OCI-LY1 (cell line): ENCODE measurements around the gene SFSWAP.

Experiments
- H2AFZ ChIP-seq: fragments of 200-600 bp; sonication (generic), shearing (Covaris generic); 2 replicates; pipeline ENCODE4 v1.6.0; 2014; ENCODE audit warnings: antibody characterized with exemption, mild to moderate bottlenecking, low read length
- H3F3A ChIP-seq: fragments of 200-600 bp; sonication (generic), shearing (Covaris generic); 2 replicates; pipeline ENCODE4 v1.6.0; 2014; ENCODE audit warnings: mild to moderate bottlenecking, antibody characterized with exemption, low read length, moderate library complexity; ENCODE audit not compliant: insufficient read depth
- H3K27ac ChIP-seq: fragments of 200-600 bp; sonication (generic); 2 replicates; pipeline ENCODE4 v1.5.1; 2014; ENCODE audit warnings: low read length, mixed run types, mild to moderate bottlenecking, low read depth; ENCODE audit not compliant: poor library complexity, severe bottlenecking
- H3K27me3 ChIP-seq: fragments of 200-600 bp; sonication (generic); 2 replicates; pipeline ENCODE4 v1.6.0; 2014; ENCODE audit warnings: antibody characterized with exemption, mild to moderate bottlenecking, low read length, moderate library complexity; ENCODE audit not compliant: insufficient read depth
- H3K36me3 ChIP-seq: fragments of 200-600 bp; sonication (generic); 2 replicates; pipeline ENCODE4 v1.6.1; 2014; ENCODE audit warnings: mild to moderate bottlenecking, antibody characterized with exemption, low read length, moderate library complexity, mixed read lengths; ENCODE audit not compliant: insufficient read depth
- H3K4me1 ChIP-seq: fragments of 200-600 bp; sonication (generic); 2 replicates; pipeline ENCODE4 v1.5.1; 2014; ENCODE audit warnings: mild to moderate bottlenecking, low read length, moderate library complexity; ENCODE audit not compliant: insufficient read depth, severe bottlenecking
- H3K4me2 ChIP-seq: fragments of 200-600 bp; sonication (generic), shearing (Covaris generic); 2 replicates; pipeline ENCODE4 v1.6.1; 2014; ENCODE audit warnings: low read length
- H3K4me3 ChIP-seq: fragments of 200-600 bp; sonication (generic); 2 replicates; pipeline ENCODE4 v1.5.1; 2014; ENCODE audit warnings: low read length, low read depth, mild to moderate bottlenecking, mixed read lengths; ENCODE audit not compliant: poor library complexity, severe bottlenecking
- H3K79me2 ChIP-seq: fragments of 200-600 bp; shearing (Covaris generic); 2 replicates; pipeline ENCODE4 v1.6.1; 2016; ENCODE audit warnings: mixed run types, low read length, mixed read lengths; ENCODE audit not compliant: insufficient read depth
- H3K9ac ChIP-seq: fragments of 200-600 bp; sonication (generic), shearing (Covaris generic); 2 replicates; pipeline ENCODE4 v1.6.1; 2014; ENCODE audit warnings: mild to moderate bottlenecking, low read length, mixed read lengths
- H3K9me2 ChIP-seq: fragments of 200-600 bp; sonication (generic), shearing (Covaris generic); 2 replicates; pipeline ENCODE4 v1.6.1; 2014; ENCODE audit warnings: low read depth, mild to moderate bottlenecking, low read length, mixed read lengths
- H3K9me3 ChIP-seq: fragments of 200-600 bp; shearing (Covaris generic); 2 replicates; pipeline ENCODE4 v1.6.1; 2014; ENCODE audit warnings: low read length, mixed read lengths
- H4K20me1 ChIP-seq: fragments of 200-600 bp; sonication (generic), shearing (Covaris generic); 2 replicates; pipeline ENCODE4 v1.6.0; 2016; ENCODE audit warnings: mild to moderate bottlenecking, low read length; ENCODE audit not compliant: insufficient read depth
- EZH2 ChIP-seq: fragments of 200-600 bp; sonication (generic), shearing (Covaris generic); IDR thresholded peaks from 2 replicates; pipeline ENCODE4 v1.8.0; 2017; ENCODE audit warnings: borderline replicate concordance, mixed run types, mild to moderate bottlenecking, antibody characterized with exemption, low read length, moderate library complexity, mixed read lengths
- TF ChIP-seq, protein P1 (sequence below): fragments of 200-600 bp; sonication (generic), shearing (Covaris generic); IDR thresholded peaks from 2 replicates; pipeline ENCODE4 v1.5.1; 2017; ENCODE audit warnings: mild to moderate bottlenecking, antibody characterized with exemption, low read length, moderate library complexity, mixed read lengths

SFSWAP gene

DNA sequence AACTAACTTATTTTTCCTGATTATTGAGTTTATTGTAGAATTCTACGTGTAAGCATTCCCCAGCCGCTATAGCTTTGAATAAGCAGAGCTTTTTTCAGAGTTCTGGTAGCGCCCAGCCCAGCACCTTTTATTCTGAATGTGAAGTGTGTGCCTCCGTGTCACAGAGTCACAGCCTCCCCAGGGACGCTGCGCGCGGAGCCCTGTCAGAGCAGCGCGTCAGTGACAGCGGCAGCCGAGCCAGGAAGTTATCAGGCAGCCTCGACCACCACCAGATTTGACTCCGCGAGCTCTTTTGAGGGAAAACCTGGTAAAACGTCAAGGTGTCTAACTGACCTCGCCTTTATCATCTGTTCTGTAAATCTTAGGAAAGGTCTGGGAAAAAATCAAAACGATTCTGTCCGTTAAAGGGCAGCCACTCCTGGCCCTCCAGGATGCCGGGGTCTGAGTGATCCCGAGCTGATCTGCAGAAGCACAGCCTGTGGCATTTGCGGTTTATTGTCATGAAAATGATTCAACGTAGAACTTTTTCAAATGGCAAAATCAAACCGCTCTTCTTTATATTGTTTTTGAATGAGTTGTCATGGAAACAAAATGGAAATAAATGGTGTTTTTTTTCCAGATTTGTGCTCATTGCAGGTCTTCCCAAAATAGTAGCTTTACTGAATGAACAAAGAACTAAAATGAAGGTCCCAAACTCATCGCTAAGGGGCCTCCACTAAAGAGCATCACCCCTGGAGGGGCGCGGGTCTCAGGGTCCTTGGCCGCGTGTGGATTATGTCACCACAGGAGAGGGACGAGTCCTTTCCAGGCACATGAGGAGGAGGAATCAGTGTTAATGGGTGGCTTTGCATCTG, 74.2 kb downstream of the SFSWAP start:
- Histone ChIP-seq H3K36me3 (peaks cover 75% of the 10 kb centered on the region), H3K27me3 (no peaks in the 10 kb centered on the region), H3K9me3 (no peaks in the 10 kb centered on the region), H3K27ac (no peak overlapping the region), H3F3A (no peaks in the 10 kb centered on the region), H3K4me3 (no peak overlapping the region), H3K9ac (no peak overlapping the region), H3K4me1 (no peaks in the 10 kb centered on the region), H4K20me1 (no peaks in the 10 kb centered on the region), H3K79me2 (no peaks in the 10 kb centered on the region), H3K9me2 (no peaks in the 10 kb centered on the region), H3K4me2 (no peak overlapping the region), H2AFZ (no peak overlapping the region)
- TF ChIP-seq EZH2: no peak
- TF ChIP-seq, protein P1, sequence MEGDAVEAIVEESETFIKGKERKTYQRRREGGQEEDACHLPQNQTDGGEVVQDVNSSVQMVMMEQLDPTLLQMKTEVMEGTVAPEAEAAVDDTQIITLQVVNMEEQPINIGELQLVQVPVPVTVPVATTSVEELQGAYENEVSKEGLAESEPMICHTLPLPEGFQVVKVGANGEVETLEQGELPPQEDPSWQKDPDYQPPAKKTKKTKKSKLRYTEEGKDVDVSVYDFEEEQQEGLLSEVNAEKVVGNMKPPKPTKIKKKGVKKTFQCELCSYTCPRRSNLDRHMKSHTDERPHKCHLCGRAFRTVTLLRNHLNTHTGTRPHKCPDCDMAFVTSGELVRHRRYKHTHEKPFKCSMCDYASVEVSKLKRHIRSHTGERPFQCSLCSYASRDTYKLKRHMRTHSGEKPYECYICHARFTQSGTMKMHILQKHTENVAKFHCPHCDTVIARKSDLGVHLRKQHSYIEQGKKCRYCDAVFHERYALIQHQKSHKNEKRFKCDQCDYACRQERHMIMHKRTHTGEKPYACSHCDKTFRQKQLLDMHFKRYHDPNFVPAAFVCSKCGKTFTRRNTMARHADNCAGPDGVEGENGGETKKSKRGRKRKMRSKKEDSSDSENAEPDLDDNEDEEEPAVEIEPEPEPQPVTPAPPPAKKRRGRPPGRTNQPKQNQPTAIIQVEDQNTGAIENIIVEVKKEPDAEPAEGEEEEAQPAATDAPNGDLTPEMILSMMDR: no peak

DNA sequence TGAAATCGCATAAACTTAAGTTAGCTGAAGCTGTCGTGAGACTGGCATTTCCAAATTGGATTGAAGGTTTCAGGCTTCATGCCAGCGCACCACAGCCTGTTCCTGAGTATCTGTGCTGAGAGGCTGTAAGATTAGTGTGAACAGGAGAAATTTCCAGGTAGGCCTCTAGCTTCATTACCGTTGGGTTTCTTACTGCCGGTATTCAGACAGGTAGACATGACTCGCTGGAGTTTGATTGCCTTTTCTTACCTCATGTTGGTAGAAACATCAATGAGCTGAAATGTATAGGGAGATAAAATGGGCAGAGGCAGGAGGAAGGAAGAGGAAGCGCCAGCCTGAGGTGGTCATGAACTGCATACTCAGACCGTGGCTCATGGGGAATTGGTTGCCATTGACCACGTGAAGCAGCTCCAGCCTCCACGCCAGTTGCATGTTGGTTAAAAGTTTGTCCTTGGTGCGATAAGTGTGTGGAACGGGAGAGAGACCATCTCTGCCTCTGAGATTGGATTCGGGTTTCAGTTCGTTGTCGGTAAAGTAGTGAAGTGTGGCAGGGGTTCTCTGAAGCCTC, 75.0 kb downstream of the SFSWAP start:
- H3K4me1 ChIP-seq: no peaks in the 10 kb centered on the region

DNA sequence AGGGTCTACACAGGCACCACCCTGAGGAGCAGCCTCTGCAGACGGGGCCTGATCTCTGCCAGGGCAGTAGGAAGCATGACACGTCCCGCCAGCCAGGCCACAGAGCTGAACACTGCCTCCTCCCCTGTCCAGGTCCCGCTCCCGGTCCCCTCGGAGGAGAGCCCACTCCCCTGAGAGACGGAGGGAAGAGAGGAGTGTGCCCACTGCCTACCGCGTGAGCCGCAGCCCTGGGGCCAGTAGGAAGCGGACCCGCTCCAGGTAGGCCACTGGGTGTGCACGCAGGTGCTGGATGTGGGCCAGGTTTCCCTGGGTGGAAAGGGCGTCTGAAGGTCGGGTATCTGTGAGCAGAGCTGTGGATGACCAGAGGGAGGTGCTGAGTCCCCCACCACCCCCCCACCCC, 75.4 kb downstream of the SFSWAP start:
- no peak overlapping the region for H2AFZ ChIP-seq
- H3K9me2 ChIP-seq: no peaks in the 10 kb centered on the region
- no peaks in the 10 kb centered on the region for H3K27me3 ChIP-seq
- H3K4me3 ChIP-seq: no peak overlapping the region
- no peaks in the 10 kb centered on the region for H3F3A ChIP-seq
- H3K27ac ChIP-seq: no peak overlapping the region
- H4K20me1 ChIP-seq: no peaks in the 10 kb centered on the region
- H3K4me1 ChIP-seq: no peaks in the 10 kb centered on the region
- peaks cover 79% of the 10 kb centered on the region for H3K36me3 ChIP-seq
- H3K79me2 ChIP-seq: no peaks in the 10 kb centered on the region
- no peak overlapping the region for H3K9ac ChIP-seq
- TF ChIP-seq, protein P1: no peak
- no peaks in the 10 kb centered on the region for H3K9me3 ChIP-seq
- H3K4me2 ChIP-seq: no peak overlapping the region

More for the DNA sequence above, 75.0 kb downstream of the SFSWAP start:
- no peak overlapping the region for H3K4me3 ChIP-seq
- no peaks in the 10 kb centered on the region for H3F3A ChIP-seq
- no peaks in the 10 kb centered on the region for H3K9me2 ChIP-seq
- no peak overlapping the region for H3K4me2 ChIP-seq
- H3K79me2 ChIP-seq: no peaks in the 10 kb centered on the region
- no peak overlapping the region for H2AFZ ChIP-seq
- TF ChIP-seq EZH2: no peak
- TF ChIP-seq, protein P1: no peak
- H3K27ac ChIP-seq: no peak overlapping the region
- no peaks in the 10 kb centered on the region for H3K9me3 ChIP-seq
- H3K27me3 ChIP-seq: no peaks in the 10 kb centered on the region
- H3K9ac ChIP-seq: no peak overlapping the region
- peaks cover 75% of the 10 kb centered on the region for H3K36me3 ChIP-seq
- H4K20me1 ChIP-seq: no peaks in the 10 kb centered on the region
